CD4-positive, alpha-beta T cell treated with Interleukin-10 for 1 hour (primary cell): Measurements from ENCODE around the gene MLXIP.

Experiments used
- DNase-seq: peaks from one replicate; pipeline ENCODE4 v3.0.0-alpha.2; 2020

The MLXIP gene

GRCh38 chr12:122080149-122081082, 1.9 kb downstream of the MLXIP start:
- DNase-seq = no peak

- DNase-seq = no peak
Measured at GRCh38 chr12:122081083-122081696, 2.6 kb downstream of the MLXIP start.

GRCh38 chr12:122081697-122082221, 3.2 kb downstream of the MLXIP start:
- DNase-seq = peak; percentile 60

GRCh38 chr12:122082621-122083356, 4.2 kb downstream of the MLXIP start:
- no peak for DNase-seq

- no peak for DNase-seq
Measured at GRCh38 chr12:122084857-122085405, 6.4 kb downstream of the MLXIP start.

- no peak for DNase-seq
Measured at GRCh38 chr12:122085591-122085990, 7.0 kb downstream of the MLXIP start.

- no peak for DNase-seq
Measured at GRCh38 chr12:122086116-122086515, 7.6 kb downstream of the MLXIP start.

- DNase-seq = no peak
Measured at GRCh38 chr12:122086641-122087285, 8.2 kb downstream of the MLXIP start.

GRCh38 chr12:122087431-122088178, 9.0 kb downstream of the MLXIP start:
- DNase-seq = no peak

GRCh38 chr12:122088179-122088810, 9.7 kb downstream of the MLXIP start:
- DNase-seq = no peak

- no peak for DNase-seq
Measured at GRCh38 chr12:122089077-122089476, 10.5 kb downstream of the MLXIP start.

- no peak for DNase-seq
Measured at GRCh38 chr12:122090759-122091515, 12.4 kb downstream of the MLXIP start.

GRCh38 chr12:122093098-122093883, 14.7 kb downstream of the MLXIP start:
- DNase-seq = no peak

- DNase-seq = no peak
Measured at GRCh38 chr12:122094137-122094734, 15.7 kb downstream of the MLXIP start.

GRCh38 chr12:122094735-122095631, 16.4 kb downstream of the MLXIP start:
- DNase-seq = peak; percentile 29

GRCh38 chr12:122096014-122096413, 17.5 kb downstream of the MLXIP start:
- no peak for DNase-seq

GRCh38 chr12:122096591-122097149, 18.1 kb downstream of the MLXIP start:
- no peak for DNase-seq

GRCh38 chr12:122097584-122097926, 19.0 kb downstream of the MLXIP start:
- DNase-seq = no peak
